Measurements from ENCODE around the gene SKA1.
"Not testable (repeated sequence)": the region's sequence is repeated elsewhere in the genome, so short reads cannot be mapped to it uniquely, and the experiment has no call there.

Gene SKA1

GRCh38 chr18:50429207-50429948, 54.5 kb downstream of the SKA1 start:
- no peak for TF ChIP-seq ZNF274 (IDR thresholded peaks at IDR 0.05; ENCODE audit: low read depth, low read length)
- H3K4me3 ChIP-seq (ENCODE audit: low read length) = no peak overlapping the region

DNA sequence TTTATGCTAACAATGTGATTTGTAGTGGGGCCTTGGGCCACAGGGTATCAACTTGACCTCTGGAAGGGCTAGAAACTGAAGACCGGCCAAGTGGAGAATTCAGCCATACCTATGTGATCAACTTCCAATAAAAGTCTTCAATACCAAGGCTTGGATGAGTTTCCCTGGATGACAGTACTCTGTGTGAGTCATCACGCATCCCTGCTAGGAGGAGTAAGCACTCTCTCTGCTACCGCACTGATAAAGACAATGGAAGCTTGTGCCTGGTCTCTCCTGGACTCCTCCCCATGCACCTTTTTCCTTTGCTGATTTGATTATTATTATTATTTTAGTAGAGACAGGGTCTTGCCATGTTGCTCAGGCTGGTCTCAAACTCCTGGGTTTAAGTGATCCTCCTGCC, 58.1 kb downstream of the SKA1 start:
- TF ChIP-seq ZNF274 (IDR thresholded peaks at IDR 0.05; ENCODE audit: low read depth, low read length) = no peak

DNA sequence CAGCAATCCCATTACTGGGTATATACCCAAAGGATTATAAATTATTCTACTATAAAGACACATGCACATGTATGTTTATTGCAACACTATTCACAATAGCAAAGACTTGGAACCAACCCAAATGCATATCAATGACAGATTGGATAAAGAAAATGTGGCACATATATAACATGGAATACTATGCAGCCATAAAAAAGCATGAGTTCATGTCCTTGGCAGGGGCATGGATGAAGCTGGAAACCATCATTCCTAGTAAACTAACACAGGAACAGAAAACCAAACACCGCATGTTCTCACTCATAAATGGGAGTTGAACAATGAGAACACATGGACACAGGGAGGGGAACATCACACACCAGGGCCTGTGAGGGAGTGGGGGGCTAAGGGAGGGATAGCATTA, 61.9 kb downstream of the SKA1 start:
- H3K4me3 ChIP-seq (ENCODE audit: low read length) = not testable (repeated sequence)

More for the DNA sequence above, 58.1 kb downstream of the SKA1 start:
- H3K4me3 ChIP-seq (ENCODE audit: low read length) = no peak overlapping the region

DNA sequence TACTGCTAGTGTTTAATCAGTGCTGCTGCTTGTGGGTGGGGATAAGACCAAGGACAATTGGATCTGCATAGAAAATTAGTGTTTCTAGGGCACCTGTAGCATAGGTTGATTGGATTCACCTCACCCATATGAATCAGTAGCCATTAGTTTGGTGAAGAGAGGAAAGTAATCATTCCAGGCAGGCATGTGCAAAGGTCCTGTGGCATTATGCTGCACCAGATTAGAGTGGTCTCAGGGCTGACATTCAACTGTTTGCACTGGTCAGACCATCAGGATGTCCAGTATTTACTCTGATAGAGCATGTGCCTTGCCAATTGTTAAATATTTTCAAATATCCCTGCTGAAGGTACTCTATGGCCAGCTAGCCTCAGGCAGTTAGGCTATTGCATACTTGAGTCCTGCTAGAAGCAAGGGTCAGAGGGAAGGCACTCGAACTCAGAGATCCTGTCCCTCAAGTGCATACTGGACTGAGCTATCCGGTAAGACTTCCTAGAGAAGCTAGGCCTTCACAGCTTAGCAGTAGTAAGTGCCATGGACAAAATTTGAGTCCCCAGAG, 64.7 kb downstream of the SKA1 start:
- TF ChIP-seq ZNF274 (IDR thresholded peaks at IDR 0.05; ENCODE audit: low read depth, low read length) = no peak
- H3K4me3 ChIP-seq (ENCODE audit: low read length) = no peak overlapping the region

DNA sequence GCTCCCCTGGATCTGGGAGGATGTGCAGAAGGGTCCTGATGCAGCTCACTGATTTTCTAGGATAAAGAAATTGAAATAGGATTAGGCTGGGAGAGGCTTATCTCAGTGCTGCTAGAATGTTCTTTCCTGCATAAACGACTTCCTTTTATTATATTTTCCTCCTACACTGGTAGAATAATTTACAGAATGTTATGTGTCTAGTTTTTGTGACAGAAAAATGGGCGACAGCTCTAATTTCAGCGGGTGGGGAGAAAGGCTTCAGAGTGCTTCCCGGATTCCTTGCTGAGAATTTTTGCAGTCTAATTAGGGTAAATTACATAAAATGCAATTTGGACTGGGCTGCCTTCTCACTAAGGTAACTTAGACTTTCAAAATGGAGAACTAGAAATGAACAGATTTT, 66.2 kb downstream of the SKA1 start:
- no peak for TF ChIP-seq ZNF274 (IDR thresholded peaks at IDR 0.05; ENCODE audit: low read depth, low read length)
- no peak overlapping the region for H3K4me3 ChIP-seq (ENCODE audit: low read length)

DNA sequence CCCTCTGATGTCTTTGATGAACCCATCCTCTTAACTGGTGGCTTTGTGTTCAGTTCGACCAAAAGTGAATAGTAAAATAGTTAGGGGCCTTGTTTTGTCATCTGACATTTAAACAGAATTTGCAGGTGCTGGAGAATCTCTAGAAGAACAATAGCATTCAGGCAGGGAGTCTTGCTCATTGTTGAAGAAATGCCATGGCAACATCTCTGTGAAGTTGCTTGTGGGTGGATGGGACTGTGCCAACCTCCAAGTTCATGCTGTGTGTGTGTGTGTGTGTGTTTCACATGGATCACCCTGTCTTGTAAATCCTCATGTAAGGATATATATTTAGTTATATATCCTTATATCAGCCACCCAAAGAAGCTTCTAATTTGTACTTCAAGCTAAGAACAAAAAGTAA, 66.7 kb downstream of the SKA1 start:
- TF ChIP-seq ZNF274 (IDR thresholded peaks at IDR 0.05; ENCODE audit: low read depth, low read length) = no peak
- H3K4me3 ChIP-seq (ENCODE audit: low read length) = no peak overlapping the region
